ENCODE results near the gene KCNK3. TPM values are rescaled to one million over a fixed set of nuclear protein-coding genes. Genes with fewer than 3 reads are reported as not detected.
"Not testable (repeated sequence)": the region's sequence is repeated elsewhere in the genome, so short reads cannot be mapped to it uniquely, and the experiment has no call there.

Gene KCNK3
- total RNA-seq, 4 donors from 2014 or later = 0.76 to 1.6 (median 0.94) TPM

GRCh38 chr2:26746934-26747333, 54.4 kb downstream of the KCNK3 start:
- Histone ChIP-seq H3K27ac (no peak overlapping the region), H3K36me3 (no peaks in the 10 kb centered on the region), H3K4me3 (no peak overlapping the region), H3K9me3 (no peaks in the 10 kb centered on the region), H3K4me1 (peaks cover 0 to 3% (median 0%) of the 10 kb centered on the region in 4 donors), H3K27me3 (no peaks in the 10 kb centered on the region)
- no peak for DNase-seq
- no peak for TF ChIP-seq POLR2A (IDR thresholded peaks at IDR 0.05)
- no peak for TF ChIP-seq CTCF (IDR thresholded peaks at IDR 0.05)

- DNase-seq = not testable (repeated sequence)
Observed at GRCh38 chr2:26749787-26750420, 57.4 kb downstream of the KCNK3 start.

GRCh38 chr2:26750467-26750866, 57.9 kb downstream of the KCNK3 start:
- not testable (repeated sequence) for H3K27me3 ChIP-seq, H3K27ac ChIP-seq, H3K4me1 ChIP-seq, H3K9me3 ChIP-seq, H3K36me3 ChIP-seq, H3K4me3 ChIP-seq, DNase-seq

More at GRCh38 chr2:26749787-26750420, 57.4 kb downstream of the KCNK3 start:
- not testable (repeated sequence) for H3K4me1 ChIP-seq, H3K27ac ChIP-seq, H3K4me3 ChIP-seq, H3K27me3 ChIP-seq, H3K36me3 ChIP-seq, H3K9me3 ChIP-seq

GRCh38 chr2:26752656-26753055, 60.1 kb downstream of the KCNK3 start:
- no peak for DNase-seq
- TF ChIP-seq POLR2A (IDR thresholded peaks at IDR 0.05) (no peak), CTCF (IDR thresholded peaks at IDR 0.05) (no peak)
- Histone ChIP-seq H3K9me3 (no peaks in the 10 kb centered on the region), H3K27me3 (no peaks in the 10 kb centered on the region), H3K36me3 (no peaks in the 10 kb centered on the region), H3K4me1 (no peaks in the 10 kb centered on the region), H3K4me3 (no peak overlapping the region), H3K27ac (no peak overlapping the region)

GRCh38 chr2:26754539-26754938, 62.0 kb downstream of the KCNK3 start:
- Histone ChIP-seq H3K9me3 (no peaks in the 10 kb centered on the region), H3K36me3 (no peaks in the 10 kb centered on the region), H3K4me3 (no peak overlapping the region), H3K27me3 (no peaks in the 10 kb centered on the region), H3K27ac (no peak overlapping the region), H3K4me1 (no peaks in the 10 kb centered on the region)
- DNase-seq = no peak
- TF ChIP-seq CTCF (IDR thresholded peaks at IDR 0.05) (no peak), POLR2A (IDR thresholded peaks at IDR 0.05) (no peak)

- Histone ChIP-seq H3K27me3 (no peaks in the 10 kb centered on the region), H3K4me1 (no peaks in the 10 kb centered on the region), H3K27ac (no peak overlapping the region), H3K4me3 (no peak overlapping the region), H3K36me3 (no peaks in the 10 kb centered on the region), H3K9me3 (no peaks in the 10 kb centered on the region)
- no peak for TF ChIP-seq CTCF (IDR thresholded peaks at IDR 0.05)
- no peak for TF ChIP-seq POLR2A (IDR thresholded peaks at IDR 0.05)
- DNase-seq = no peak
Observed at GRCh38 chr2:26754972-26755670, 62.6 kb downstream of the KCNK3 start.
